ENCODE results near the gene RNF5. TPM values are rescaled to one million over a fixed set of nuclear protein-coding genes. Genes with fewer than 3 reads are reported as not detected.

RNF5 gene
- total RNA-seq, 4 donors from 2014 or later, result 20.8 to 59.0 (median 40.8) TPM

DNA sequence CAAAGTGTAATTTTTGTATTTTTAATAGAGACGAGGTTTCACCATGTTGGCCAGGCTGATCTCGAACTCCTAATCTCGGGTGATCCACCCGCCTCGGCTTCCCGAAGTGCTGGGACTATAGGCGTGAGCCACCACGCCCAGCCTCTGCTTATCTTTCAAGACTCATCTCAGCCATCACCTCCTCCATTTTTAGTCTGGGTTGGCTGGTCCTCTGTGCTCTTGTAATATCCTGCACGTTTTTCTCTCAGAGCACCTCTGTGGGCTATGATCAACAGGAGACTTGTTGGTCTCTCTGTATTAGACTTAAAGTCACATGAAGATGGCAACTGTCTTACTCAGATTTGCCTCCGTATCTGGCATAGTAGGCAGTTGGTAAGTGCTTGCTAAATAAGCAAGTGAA is 38.1 kb downstream of the RNF5 start:
- H3K27ac ChIP-seq, result no peak overlapping the region
- intact Hi-C loops (cut with DNase I), result no loop called here
- no peak for DNase-seq
- H3K4me1 ChIP-seq, result no peaks in the 10 kb centered on the region
- H3K36me3 ChIP-seq, result no peaks in the 10 kb centered on the region
- no peak overlapping the region for H3K4me3 ChIP-seq
- no peaks in the 10 kb centered on the region for H3K9me3 ChIP-seq
- TF ChIP-seq POLR2A (IDR thresholded peaks at IDR 0.05), result no peak
- TF ChIP-seq, protein P1, sequence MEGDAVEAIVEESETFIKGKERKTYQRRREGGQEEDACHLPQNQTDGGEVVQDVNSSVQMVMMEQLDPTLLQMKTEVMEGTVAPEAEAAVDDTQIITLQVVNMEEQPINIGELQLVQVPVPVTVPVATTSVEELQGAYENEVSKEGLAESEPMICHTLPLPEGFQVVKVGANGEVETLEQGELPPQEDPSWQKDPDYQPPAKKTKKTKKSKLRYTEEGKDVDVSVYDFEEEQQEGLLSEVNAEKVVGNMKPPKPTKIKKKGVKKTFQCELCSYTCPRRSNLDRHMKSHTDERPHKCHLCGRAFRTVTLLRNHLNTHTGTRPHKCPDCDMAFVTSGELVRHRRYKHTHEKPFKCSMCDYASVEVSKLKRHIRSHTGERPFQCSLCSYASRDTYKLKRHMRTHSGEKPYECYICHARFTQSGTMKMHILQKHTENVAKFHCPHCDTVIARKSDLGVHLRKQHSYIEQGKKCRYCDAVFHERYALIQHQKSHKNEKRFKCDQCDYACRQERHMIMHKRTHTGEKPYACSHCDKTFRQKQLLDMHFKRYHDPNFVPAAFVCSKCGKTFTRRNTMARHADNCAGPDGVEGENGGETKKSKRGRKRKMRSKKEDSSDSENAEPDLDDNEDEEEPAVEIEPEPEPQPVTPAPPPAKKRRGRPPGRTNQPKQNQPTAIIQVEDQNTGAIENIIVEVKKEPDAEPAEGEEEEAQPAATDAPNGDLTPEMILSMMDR (IDR thresholded peaks at IDR 0.05), result no peak
- 66 to 86% methylated on average over 4 to 9 of the region's 10 CpGs for WGBS, 2 donors
- no peaks in the 10 kb centered on the region for H3K27me3 ChIP-seq

- no peak for DNase-seq
- 81 to 90% methylated on average over 5 to 7 of the region's 11 CpGs for WGBS, 2 donors
- Histone ChIP-seq H3K36me3 (no peaks in the 10 kb centered on the region), H3K9me3 (no peaks in the 10 kb centered on the region), H3K27ac (no peak overlapping the region), H3K27me3 (no peaks in the 10 kb centered on the region), H3K4me3 (no peak overlapping the region), H3K4me1 (peaks cover 0 to 3% (median 0%) of the 10 kb centered on the region in 3 donors)
- intact Hi-C loops (cut with DNase I), result no loop called here
- TF ChIP-seq, protein P1 (IDR thresholded peaks at IDR 0.05), result no peak
- no peak for TF ChIP-seq POLR2A (IDR thresholded peaks at IDR 0.05)
Observed at GRCh38 chr6:32216998-32217397, 38.8 kb downstream of the RNF5 start.

- WGBS, 2 donors, result 90 to 96% methylated on average over 2 to 5 of the region's 7 CpGs
- Histone ChIP-seq H3K36me3 (no peaks in the 10 kb centered on the region), H3K27ac (no peak overlapping the region), H3K4me3 (no peak overlapping the region), H3K27me3 (no peaks in the 10 kb centered on the region), H3K9me3 (no peaks in the 10 kb centered on the region), H3K4me1 (peaks cover 5 to 15% (median 6%) of the 10 kb centered on the region in 3 donors)
- DNase-seq, result no peak
- no peak for TF ChIP-seq POLR2A (IDR thresholded peaks at IDR 0.05)
- TF ChIP-seq, protein P1 (IDR thresholded peaks at IDR 0.05), result no peak
- intact Hi-C loops (cut with DNase I), result no loop called here
Observed at GRCh38 chr6:32218167-32218566, 40.0 kb downstream of the RNF5 start.

DNA sequence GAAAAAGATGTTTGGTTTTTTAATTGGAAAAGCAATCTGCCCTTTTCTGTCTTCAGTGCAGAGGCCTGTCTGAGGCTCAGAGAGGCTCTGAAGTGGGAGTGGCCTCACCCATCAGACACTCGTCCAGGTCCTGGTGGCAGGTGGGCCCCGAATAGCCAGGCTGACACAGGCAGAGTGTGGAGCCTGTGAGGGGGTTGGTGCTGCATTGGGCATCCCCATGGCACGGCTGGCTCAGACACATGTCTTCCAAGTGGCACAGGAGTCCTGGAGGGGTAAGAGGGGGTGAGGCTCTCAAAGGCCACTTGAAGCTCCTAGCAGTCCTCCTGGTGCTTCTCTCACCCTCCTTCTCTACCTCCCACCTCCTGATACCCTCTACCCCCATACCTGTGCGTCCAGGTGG is 41.8 kb downstream of the RNF5 start:
- WGBS, 2 donors, result 50 to 82% methylated on average over 3 of the region's 4 CpGs
- no peaks in the 10 kb centered on the region for H3K27me3 ChIP-seq
- H3K27ac ChIP-seq, result no peak overlapping the region
- H3K4me1 ChIP-seq, result peaks cover 5 to 25% (median 6%) of the 10 kb centered on the region in 3 donors
- H3K4me3 ChIP-seq, result no peak overlapping the region
- intact Hi-C loops (cut with DNase I), result no loop called here
- TF ChIP-seq, protein P1 (IDR thresholded peaks at IDR 0.05), result no peak
- no peak for TF ChIP-seq POLR2A (IDR thresholded peaks at IDR 0.05)
- no peaks in the 10 kb centered on the region for H3K9me3 ChIP-seq
- no peak for DNase-seq
- no peaks in the 10 kb centered on the region for H3K36me3 ChIP-seq

GRCh38 chr6:32222333-32223230 is 44.4 kb downstream of the RNF5 start:
- Histone ChIP-seq H3K9me3 (no peaks in the 10 kb centered on the region), H3K27ac (peak overlapping the region; percentile 24 to 73 (median 66)), H3K4me1 (peaks cover 5 to 25% (median 6%) of the 10 kb centered on the region in 3 donors), H3K4me3 (peak overlapping the region; percentile 1 to 55 (median 24)), H3K36me3 (no peaks in the 10 kb centered on the region), H3K27me3 (no peaks in the 10 kb centered on the region)
- intact Hi-C loops (cut with DNase I), result no loop called here
- TF ChIP-seq POLR2A (IDR thresholded peaks at IDR 0.05), result no peak
- TF ChIP-seq, protein P1 (IDR thresholded peaks at IDR 0.05), result no peak
- DNase-seq, result no peak
- WGBS, 2 donors, result 33 to 36% methylated on average over 4 to 5 of the region's 8 CpGs

All from esophagus squamous epithelium (tissue), 5 donors.